Ammon's horn (tissue), 1 donor: Measurements from ENCODE around the gene RRAS2.
A peak's percentile ranks its signal among the peaks of the same experiment; 100 is the strongest.
"Not testable (repeated sequence)": the region's sequence is repeated elsewhere in the genome, so short reads cannot be mapped to it uniquely, and the experiment has no call there.

Experiments used
- DNase-seq: peaks from one replicate; pipeline ENCODE4 v3.0.0-alpha.2; 2016; ENCODE audit warnings: low spot score

Gene RRAS2

DNA sequence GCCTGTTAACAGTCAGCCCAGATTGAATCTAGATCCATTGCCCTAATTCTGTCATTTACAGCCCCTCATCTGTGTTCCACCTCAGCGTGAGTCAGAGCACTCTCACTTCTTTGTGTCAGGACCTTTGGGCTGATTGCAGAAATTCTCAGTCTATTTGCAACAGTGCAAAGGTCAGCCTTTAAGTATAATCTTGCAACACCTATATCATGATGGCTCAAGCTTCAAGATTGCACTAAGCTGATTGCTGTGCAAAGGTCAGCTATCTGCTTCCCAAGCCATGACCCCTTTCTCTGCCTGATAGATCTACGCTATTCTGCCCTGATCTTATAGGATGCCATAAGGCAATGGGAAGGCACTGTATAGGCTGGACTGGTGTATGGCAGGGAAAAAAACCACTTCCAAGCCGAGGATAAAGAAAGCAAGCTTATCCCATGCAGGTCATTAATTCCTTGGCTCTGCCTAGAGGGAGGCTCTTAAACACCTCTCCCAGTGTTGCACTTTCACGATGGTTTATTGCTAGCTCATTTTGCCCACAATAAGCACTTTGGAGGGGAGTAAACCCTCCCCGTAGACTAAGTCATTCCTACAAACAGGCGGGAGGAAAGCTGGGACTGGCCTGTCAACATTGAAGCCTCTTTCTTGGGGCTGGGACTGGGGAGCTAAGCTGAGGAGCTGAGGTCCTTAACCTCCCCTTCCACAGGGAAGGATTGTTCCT, 100.6 kb downstream of the RRAS2 start:
- no peak for DNase-seq

DNA sequence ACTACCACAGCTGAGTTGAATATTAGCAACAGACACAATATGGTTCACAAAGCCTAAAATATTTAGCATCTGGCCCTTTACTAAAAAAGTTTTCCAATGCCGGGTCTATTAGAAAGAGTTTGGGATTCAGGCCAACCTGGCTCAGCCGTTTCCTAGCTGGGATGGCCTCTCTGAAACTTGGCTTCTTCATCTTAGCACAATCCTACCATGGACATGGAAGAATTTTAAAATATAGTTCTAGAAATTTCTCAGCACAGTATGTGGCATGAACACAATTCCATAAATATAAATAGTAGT, 103.8 kb downstream of the RRAS2 start:
- no peak for DNase-seq

DNA sequence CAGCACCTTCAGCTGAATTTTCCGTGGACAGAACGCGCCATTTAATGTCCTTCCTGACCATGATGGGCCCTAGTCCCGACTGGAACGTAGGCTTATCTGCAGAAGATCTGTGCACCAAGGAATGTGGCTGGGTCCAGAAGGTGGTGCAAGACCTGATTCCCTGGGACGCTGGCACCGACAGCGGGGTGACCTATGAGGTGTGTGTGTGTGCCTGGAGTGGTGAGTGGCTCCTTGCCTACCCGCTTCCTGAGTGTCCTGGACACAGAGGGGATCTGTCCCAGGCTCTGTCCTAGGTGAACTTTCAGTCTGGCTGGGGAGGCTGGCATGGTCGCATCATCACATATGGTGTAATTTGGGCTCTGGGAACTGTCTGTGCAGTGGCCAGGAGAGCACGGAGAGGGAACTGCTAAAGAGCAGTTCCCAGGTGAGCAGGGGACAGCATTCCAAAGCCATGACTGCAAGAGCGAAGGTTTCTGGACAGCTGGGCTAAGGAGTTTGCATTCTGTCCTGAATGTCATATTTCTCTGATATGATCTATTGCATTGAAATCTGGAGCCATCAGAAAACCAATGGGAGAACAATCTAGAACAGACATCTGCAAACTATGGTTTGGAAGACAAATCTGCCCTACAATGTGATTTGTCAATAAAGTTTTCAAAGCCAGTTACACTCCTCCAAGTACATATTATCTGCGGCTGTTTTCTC, 104.3 kb downstream of the RRAS2 start:
- DNase-seq: no peak

DNA sequence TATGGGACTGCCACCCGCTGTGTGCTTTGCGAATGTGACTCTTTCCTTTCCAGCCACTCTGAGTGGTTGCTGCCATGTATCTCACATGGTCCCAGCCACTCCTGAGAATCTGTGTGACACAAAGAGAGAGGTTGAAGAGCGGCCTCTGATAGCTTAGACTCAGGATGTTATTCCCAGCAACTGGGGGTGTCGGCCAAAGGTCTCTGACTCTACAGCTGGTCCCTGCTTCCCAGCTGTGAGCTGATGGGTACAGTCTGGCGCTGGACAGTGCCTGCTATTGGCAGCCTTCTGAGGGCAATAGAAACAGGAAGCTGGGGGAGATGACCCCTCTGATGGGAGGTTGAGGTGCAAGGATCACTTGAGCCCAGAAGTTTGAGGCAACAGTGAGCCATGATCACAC, 105.1 kb downstream of the RRAS2 start:
- DNase-seq: no peak

DNA sequence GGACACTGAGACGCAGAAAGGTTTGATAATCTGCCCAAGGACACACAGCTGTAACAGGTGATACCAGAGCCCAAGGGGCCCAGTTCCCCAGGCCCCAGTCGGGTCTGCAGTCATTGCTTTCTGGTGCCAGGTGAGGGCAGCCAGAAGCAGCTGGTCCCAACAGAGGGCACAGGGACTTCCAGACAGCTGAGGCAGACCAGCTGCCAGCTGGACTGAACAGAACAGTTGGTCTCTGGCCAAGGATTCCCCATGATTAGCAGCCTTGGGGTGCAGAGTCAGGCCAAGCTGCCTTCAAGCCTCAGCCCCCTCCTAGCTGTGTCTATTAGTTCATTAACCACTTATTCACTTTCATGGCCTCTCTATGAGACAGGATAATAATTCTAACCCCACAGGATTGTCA, 105.6 kb downstream of the RRAS2 start:
- DNase-seq: peak; percentile 35

DNA sequence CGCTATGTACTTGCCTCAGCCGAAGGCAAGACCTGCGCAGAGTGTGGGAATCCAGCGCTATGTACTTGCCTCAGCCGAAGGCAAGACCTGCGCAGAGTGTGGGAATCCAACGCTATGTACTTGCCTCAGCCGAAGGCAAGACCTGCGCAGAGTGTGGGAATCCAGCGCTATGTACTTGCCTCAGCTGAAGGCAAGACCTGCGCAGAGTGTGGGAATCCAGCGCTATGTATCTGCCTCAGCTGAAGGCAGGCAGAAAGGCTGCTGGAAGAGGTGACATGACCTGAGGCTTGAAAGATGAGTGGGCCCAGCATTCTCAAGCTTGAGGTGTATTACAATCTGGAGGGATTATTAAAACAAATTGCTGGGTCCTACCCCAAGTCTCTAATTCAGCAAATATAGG, 106.5 kb downstream of the RRAS2 start:
- DNase-seq: not testable (repeated sequence)

DNA sequence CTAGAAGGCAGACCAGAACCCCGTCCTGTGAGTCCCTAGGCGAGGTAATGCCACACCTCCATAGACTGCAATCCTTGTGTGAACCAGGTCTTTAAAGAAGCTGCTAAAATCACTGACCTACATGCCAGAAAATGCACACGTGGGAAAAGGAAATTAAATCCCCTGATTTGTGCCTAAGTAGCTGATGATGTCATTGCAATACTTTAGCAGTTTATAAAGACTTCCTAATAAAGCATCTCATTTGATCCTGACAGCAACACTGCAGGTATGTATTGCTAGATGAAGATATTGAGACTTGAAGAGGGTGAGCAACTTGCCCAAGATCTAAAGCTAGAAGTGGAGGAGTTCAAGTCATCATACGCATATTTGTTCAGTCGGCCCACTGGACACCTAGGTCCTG, 107.2 kb downstream of the RRAS2 start:
- no peak for DNase-seq

DNA sequence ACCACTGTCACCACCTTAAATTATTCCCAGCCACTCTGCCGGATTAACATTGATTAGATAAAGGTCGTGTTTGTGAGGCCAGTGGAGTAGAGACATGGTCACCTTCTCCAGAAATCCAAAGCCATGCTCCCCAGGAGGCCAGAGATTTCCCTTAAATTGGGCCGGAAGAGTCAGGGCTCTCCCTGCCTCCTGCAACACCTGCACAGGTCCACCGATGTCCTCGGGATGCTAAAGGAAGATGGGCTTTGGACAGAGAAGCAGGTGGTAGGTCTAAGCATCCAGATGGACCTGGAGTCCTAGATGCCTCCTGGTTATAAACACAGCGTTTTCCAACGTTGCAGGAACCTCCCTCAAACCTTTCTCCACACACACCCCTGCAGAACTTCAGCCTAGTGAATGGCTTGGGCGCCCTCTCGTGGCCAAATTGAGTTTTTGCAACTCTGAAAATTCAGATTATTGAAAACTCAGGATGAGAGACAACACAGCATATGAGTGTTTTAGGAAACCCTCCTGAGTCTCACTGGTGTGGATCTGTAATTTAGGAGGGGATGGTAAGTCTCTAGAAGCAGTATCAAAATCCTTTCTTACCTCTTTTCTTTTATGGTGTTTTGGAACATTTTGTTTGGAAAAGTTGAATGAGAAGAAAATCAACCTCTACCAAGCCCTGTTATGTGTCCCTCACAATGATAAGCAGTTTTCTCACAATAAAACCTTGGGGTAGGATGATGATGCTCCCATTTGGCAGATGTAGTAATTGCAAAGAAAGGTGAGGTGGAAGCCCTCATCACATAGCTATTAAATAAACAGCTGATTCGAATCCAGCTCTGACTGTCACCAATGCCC, 109.6 kb downstream of the RRAS2 start:
- peak; percentile 84 for DNase-seq

DNA sequence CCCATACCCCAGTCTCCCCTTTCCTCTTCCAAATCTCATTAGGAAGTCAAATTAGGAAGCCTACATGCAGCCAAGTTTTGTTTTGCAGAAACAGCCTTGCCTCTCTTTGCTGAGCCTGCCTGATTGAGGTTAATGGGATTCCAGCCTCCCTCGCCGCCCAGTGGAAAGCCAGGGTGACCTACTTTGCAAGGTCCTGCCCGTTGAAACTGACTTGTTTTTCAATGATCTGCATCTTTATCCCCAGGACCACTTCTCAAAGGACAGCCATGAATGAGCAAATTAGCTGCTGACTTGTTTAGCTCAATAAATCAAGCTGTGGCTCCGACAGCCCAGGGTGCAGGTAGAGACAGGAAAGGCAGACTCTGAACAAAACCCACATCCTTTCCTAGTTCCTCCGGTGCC, 110.4 kb downstream of the RRAS2 start:
- peak; percentile 87 for DNase-seq

DNA sequence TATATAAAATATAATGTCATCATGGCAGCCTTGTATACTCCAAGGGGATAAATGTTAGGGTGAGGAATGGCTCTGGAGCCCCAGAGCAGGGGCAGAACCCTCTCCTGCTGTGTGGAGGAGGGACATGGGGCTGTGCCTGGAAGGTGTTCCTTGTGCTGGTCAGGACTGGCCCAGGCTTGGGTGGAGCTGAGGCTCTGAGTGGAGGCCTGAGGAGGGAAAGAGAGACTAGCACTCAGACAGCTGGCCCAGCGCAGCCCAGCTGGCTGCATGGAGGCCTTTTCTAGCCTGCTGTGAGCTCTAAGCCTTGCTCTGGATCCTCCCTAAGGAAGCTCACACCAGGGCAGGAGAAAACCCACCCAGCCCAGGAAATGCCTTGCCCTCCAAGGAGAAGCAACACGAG, 113.5 kb downstream of the RRAS2 start:
- no peak for DNase-seq

DNA sequence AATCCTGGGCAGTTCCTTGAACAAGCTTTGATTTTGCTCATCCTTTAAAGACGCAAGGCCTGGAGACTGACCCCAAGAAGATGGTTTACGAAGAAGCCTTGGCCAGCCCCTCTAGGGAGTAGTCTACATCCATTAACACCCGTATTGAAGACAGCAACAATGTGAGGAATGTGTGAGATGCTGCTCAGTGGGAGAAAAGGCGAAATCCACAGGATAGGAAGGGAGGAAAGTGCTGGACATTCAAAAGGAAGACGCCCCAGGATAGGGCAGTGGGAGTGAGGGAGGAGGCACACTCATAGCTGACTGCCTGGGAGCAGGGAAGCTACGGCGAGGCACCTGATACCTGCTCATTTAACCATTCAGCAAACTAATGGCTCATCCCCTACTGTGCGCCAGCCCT, 114.1 kb downstream of the RRAS2 start:
- no peak for DNase-seq

DNA sequence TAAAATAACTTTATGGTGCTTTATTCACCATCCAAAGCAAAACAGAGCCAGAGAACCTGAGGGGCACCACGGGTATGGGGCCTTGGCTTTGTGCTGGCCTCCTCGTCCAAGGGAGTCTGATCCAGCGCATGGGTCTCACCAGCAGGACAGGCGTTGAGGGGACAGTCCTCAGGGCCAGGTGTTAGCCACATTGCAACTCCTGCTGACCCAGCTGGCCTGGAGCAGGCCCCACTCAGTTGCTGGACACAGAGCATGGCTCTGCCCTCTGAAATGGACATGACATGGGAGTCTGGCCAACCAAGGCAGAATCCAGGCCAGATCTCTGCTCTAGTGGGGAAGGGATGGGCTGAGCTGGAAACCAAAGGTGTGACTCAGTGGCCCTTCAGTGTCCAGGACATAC, 116.2 kb downstream of the RRAS2 start:
- no peak for DNase-seq

DNA sequence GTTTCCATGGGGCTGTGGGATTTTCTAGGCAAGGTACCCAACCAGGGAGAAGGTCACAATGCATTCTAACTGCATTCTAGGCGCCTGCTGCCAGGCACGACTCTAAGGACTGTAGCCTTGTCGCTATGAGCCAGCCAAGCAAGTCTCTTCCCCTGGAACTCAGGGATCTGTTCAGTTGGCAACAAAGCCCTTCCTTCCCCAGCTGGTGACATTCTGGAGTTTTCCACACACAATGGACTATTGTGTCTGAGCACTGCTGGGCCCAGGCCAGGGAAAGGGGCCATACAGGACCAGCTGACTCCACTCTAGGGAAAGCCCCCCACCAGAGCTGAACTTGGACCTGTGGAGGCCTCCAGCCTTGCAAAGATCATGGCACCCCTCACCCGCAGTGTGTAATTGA, 116.8 kb downstream of the RRAS2 start:
- DNase-seq: peak; percentile 75

DNA sequence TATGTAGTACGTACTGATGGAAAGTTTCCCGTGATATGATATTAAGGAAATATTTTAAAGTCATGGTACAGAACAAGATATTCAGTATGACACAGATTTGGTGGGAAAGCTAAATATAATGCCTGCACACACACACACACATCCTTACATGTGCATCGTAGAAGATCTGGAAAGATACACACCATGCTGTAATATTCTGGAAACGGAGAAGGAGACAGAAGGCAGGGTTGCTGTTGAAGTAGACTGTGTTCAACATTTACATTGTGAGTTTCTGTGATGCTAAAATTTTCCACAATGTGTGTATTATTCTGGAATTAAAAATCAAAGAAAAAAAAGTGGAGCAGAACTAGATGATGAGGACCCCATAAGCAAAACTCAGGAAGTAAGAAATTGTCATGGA, 118.0 kb downstream of the RRAS2 start:
- no peak for DNase-seq

DNA sequence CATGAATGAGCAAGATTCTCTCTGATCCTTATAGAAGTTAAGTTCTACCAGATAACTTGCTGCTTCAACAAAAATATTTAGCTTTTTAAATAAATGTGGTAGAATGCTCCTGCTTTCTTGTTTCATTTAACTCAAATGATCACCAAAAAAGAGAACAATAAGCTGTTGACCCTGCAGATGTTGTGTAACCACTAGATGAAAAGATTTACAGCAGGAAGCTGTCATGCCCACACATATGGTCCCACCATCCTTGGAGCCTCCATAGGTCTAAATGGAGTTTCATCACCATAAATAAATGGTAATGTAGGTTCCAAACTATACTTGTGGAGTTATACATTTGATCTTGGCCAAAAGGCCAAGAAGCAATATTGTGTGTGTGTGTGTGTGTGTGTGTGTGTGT, 118.8 kb downstream of the RRAS2 start:
- no peak for DNase-seq

DNA sequence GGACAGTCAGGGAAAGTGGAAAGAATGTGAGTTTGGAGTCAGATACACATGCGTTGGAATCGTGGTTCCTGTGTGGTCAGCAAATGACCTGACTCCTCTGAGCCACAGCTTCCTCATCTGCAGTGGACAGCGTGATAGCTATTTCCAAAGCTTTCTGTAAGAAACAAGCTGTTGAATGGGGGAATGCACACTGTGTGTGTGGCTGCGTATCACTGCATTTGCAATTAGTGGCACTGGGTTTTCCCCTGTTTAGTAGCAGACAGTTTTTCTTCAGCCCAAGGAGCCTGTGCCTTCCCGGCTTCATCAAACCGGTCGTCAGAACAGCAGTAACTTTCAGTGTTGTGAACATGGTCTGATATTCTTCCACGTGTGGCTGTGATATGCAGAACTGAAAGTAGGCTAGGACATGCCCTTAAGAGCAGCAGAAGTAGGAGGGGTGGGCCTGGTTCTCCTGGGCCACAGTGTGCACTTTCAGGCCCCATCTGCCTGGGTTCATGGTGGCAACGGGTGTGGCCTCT, 121.5 kb downstream of the RRAS2 start:
- DNase-seq: peak; percentile 75

DNA sequence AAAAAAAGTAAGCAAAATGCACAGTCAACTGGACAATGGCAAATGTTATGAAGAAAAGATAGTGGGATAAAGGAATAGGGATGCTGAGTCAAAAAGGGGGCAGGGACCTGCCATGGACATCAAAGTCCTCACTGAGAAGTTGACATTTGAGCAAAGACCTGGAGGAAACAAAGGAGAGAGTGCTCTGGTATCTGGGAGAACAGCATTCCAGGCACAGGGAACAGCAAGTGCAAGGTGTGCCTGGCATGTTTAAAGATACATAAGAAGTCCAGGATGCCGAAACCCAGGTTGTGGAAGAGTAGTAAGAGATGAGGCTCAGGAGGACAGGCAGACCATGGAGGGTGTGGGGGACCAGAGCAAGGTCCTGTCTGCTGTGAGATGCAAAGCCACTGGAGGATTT, 123.3 kb downstream of the RRAS2 start:
- no peak for DNase-seq

DNA sequence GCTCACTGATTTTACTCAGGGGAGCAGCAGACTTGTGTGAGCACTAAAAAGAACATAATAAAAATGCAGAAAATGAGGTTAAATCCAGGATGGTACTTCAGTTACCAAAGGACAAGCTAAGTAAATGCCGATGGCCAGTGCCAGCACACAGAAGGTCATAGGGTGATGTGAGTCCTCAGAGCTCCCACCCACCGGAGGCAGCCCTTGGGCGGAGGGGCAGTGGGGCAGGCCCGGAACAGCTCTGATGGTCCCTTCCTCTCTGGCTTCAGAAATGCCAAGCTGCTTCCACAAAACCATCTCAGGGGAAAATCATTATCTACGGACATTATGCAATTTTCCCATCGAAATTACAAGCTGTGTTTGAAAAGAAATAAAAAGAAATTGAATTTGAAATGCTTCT, 124.5 kb downstream of the RRAS2 start:
- DNase-seq: no peak

DNA sequence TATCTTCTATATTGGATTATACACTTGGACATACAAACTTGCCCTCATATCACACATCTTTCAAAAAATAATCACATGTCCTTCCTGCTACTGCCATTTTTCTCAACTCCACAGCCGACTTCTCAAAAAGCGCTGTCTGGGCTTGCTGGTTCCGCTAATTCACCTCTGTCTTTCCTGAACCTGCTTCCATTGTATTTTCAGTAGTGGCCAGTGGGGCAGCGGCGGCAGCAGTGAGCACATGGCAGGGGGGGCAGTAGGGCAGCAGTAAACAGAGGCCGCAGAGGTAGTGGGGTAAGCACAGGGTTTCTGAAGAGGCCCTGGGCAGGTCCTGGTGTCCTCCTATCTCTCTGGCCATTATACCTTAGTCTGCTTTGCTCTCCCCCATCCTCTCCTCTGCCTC, 126.3 kb downstream of the RRAS2 start:
- no peak for DNase-seq

DNA sequence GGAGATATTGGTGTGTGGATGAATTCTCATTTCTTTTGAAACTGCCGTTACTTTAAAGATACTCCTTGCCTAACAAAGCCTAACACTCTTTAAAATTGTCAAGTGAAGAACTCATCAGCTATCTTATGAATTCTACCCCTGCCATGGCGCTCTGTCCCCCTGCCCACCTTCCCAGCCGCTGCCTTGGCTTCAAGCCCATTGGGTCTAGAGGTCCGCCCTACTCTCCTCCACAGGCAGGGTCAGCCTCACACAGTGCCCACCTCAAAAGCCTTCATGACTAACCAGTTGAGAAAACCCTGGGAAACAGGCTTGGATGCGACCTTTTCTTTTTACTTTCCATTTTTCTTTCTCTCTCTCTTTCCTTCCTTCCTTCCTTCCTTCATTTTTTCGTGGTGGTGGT, 128.6 kb downstream of the RRAS2 start:
- DNase-seq: no peak

DNA sequence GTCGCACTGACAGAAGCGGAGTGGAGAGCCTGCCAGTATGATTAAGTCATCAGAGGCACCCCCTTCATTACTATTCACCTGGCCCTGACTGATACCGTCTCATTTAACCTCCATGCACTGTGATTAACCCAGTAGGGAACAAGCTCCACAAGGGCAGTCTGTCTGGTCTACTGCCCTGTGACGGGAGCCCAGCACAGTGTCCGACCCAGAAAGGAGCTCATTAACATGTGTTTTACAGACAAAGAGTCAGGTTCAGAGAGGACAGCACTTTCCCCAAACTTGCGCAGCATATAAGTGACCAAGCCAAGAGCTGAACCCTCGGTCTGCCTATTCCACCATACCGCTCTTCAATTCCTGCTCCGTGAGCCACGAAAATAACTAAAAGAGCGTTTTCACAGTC, 129.5 kb downstream of the RRAS2 start:
- DNase-seq: no peak

DNA sequence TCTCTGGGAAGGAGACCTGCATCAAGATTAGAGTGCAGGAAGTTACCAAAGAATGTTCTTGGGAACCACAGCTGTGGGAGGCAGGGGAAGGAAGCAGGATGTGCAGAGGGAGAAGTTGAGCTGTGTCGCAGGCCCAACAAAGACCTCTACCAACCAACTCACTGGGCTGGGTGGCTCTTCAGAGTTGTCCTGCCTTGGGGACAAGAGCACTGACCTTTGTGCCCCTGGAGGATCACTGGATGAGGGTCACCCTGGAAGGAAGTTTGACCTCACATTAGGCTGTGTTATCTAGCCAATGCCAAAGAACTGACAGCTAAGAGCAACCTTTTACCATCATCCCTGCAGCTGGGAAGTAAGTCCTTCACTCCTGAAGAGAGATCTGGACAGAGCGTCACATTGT, 130.6 kb downstream of the RRAS2 start:
- no peak for DNase-seq
